Smooth muscle cell (in vitro differentiated cells): ENCODE measurements around the gene REX1BD. TPM values are rescaled to one million over a fixed set of nuclear protein-coding genes. Genes with fewer than 3 reads are reported as not detected.

Source experiments
- DNase-seq: peaks from one replicate; lab custom pipeline; 2025; ENCODE audit not compliant: unreplicated experiment; lab: John Stamatoyannopoulos, UW
- H2AFZ ChIP-seq: fragments of 200-600 bp; sonication (generic); 2 replicates; pipeline ENCODE4 v1.6.0; 2016; ENCODE audit warnings: antibody characterized with exemption, low read depth, mild to moderate bottlenecking
- H3F3A ChIP-seq: fragments of 200-600 bp; sonication (generic); 2 replicates; pipeline ENCODE4 v1.6.0; 2017; ENCODE audit warnings: antibody characterized with exemption, low read depth
- H3K27ac ChIP-seq: fragments of 200-600 bp; sonication (generic); 2 replicates; pipeline ENCODE4 v1.5.1; 2016; ENCODE audit warnings: low read depth, mild to moderate bottlenecking
- H3K27me3 ChIP-seq: fragments of 200-600 bp; sonication (generic); 2 replicates; pipeline ENCODE4 v1.6.1; 2016; ENCODE audit warnings: low read depth, mild to moderate bottlenecking
- H3K36me3 ChIP-seq: fragments of 200-600 bp; sonication (generic); 2 replicates; pipeline ENCODE4 v1.5.1; 2016; ENCODE audit warnings: low read depth
- H3K4me1 ChIP-seq: fragments of 200-600 bp; sonication (generic); 2 replicates; pipeline ENCODE4 v1.5.1; 2016; ENCODE audit warnings: low read depth
- H3K4me2 ChIP-seq: fragments of 200-600 bp; sonication (generic); 2 replicates; pipeline ENCODE4 v1.6.0; 2016; ENCODE audit warnings: mild to moderate bottlenecking
- H3K4me3 ChIP-seq: fragments of 200-600 bp; sonication (generic); 2 replicates; pipeline ENCODE4 v1.5.1; 2016; ENCODE audit warnings: mild to moderate bottlenecking
- H3K79me2 ChIP-seq: fragments of 200-600 bp; sonication (generic); 2 replicates; pipeline ENCODE4 v1.6.0; 2016; ENCODE audit warnings: low read depth, mild to moderate bottlenecking
- H3K9ac ChIP-seq: fragments of 200-600 bp; sonication (generic); 2 replicates; pipeline ENCODE4 v1.6.0; 2016; ENCODE audit warnings: low read depth
- H3K9me3 ChIP-seq: fragments of 200-600 bp; sonication (generic); replicated peaks from 2 replicates; pipeline ENCODE4 v1.5.1; 2016; ENCODE audit warnings: low read depth
- H4K20me1 ChIP-seq: fragments of 200-600 bp; sonication (generic); 2 replicates; pipeline ENCODE4 v1.6.0; 2016; ENCODE audit warnings: low read depth
- CTCF ChIP-seq: fragments of 200-600 bp; sonication (generic); IDR thresholded peaks from 2 replicates; pipeline ENCODE4 v1.5.1; 2017; ENCODE audit warnings: borderline replicate concordance, mild to moderate bottlenecking, antibody characterized with exemption; ENCODE audit not compliant: insufficient read depth, poor library complexity, severe bottlenecking
- WGBS: methylation state at CpG from one replicate; pipeline ENCODE4 v1.1.7; 2016; ENCODE audit warnings: low lambda C conversion rate; 5-methylcytosine and 5-hydroxymethylcytosine counted together
- polyA plus RNA-seq: library from polyadenylated mRNA; unstranded; fragments of >200 nt; fragmentation: Nextera tagmentation; extraction: Ambion mirVana; gene quantifications from 2 replicates; pipeline ENCODE4 v1.2.1, GENCODE V29; 2016
- total RNA-seq: library from RNA; depleted of rRNA; stranded (reverse); fragments of >200 nt; gene quantifications from 2 replicates; pipeline ENCODE4 v1.2.3, GENCODE V29; 2014

Gene REX1BD
- total and polyA plus RNA-seq, 2 experiments from 2014 or later = 69.6 to 117 TPM

DNA sequence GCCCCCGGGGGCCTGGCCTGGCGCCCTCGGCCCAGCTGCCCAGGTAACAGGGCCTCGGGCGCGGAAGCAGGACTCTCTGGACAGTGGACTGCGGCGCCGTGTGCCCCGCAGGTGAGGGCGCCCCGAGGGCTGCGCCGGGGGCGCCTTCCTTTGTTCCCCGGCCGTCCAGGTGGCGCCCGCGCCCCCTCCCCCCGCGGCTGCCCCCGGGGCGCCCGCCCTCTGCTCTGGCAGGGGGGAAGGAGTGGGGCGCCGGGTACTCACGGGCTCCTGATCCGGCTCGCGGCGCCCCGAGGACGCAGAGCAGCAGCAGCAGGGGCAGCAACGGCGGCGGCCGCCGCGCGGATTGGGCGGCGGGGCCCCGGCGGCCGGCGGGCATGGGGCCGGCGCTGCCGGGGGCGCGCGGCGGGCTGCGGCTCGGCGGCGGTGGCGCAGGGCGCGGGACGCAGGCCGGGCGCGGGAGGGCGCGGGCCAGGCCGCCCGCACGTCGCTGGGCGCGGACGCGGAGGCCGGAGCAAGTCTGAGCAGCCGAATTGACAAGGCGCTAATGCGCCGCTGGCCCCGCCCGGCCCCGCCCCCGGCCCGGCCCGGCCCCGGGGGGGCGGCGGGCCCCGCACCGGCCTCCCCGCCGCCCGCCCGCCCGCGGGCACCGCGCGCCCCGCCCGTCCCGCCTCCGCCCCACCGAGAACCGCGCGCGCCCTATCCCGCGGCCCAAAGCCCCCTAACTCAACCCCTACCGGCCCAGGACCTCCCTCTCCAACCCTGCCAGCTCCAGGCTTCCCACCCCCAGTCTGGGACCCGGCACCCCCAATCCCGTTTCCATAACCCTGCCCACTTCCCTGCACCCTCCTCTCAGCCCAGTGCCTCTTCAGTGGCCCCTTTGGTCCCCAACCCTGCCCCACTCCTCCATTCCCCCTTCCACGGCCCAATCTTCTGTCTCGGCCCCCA lies 18.0 kb downstream of the REX1BD start, which contains the start of gene CRLF1:
Gene CRLF1 (minus strand): TSS at position 519 of the 945 bp plus-strand sequence. CDS start 143 bp downstream, at position 376.
- H3K27ac ChIP-seq = no peak within 1 kb of the TSS
- DNase-seq = no peak
- no peak for TF ChIP-seq CTCF
- peaks cover 36% of the 10 kb centered on the region for H4K20me1 ChIP-seq
- no peaks in the 10 kb centered on the region for H3K9me3 ChIP-seq
- peaks cover 12% of the 10 kb centered on the region for H3F3A ChIP-seq
- 5% methylated on average over 12 of the region's 116 CpGs for WGBS
- peak within 1 kb of the TSS; percentile 91 for H3K4me2 ChIP-seq
- no peaks in the 10 kb centered on the region for H3K36me3 ChIP-seq
- H3K4me3 ChIP-seq = peak within 1 kb of the TSS; percentile 57
- H3K79me2 ChIP-seq = peaks cover 27% of the 10 kb centered on the region
- H3K27me3 ChIP-seq = peaks cover 62% of the 10 kb centered on the region
- no peak within 1 kb of the TSS for H3K9ac ChIP-seq
- H3K4me1 ChIP-seq = peaks cover 40% of the 10 kb centered on the region
- no peak within 1 kb of the TSS for H2AFZ ChIP-seq

DNA sequence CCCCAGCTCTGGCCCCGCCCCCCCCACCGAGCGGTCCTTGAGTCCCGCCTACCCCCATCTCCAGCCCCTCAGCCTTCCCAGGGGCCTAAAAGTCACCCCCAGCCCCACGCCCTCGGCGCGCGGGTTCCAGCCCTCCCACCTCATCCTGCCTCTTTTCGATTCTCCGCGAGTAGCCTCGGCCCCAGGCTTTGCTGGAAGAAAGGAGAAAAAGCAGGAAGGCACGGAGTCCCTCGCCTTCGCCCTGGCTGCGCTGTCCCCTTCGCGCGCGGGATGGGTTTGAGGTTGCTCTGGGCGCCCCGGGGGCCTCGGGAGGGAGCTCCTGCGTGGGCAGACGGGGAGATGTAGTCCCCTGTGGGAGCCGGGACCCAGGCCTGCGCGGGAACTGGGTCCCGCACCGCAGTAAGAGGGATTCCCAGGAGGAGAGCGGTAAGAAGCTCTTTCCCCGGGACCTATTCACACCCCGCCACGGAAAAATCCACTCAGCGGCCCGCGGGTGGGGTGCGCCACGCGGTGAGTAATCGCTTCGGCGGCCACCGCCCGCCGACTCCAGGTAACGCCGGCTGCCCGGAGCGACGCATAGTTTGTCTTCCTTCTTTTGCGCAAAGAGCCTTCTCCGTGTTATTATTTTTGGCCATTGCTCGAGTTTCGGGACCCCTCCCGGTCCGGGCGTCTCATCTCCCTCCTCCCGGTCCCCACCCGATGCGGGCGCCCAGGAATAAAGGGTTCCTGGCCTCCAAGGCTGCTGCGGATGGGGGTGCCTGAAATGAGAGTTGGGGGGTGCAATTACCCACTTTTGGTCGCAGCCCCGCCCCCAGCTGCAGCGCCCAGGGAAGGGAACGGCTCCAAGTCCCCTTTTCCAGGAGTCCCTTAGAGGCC lies 18.9 kb downstream of the REX1BD start:
- Histone ChIP-seq H3K4me2 (peak overlapping the region; percentile 91), H3K79me2 (peaks cover 18% of the 10 kb centered on the region), H3K9ac (no peak overlapping the region), H2AFZ (no peak overlapping the region), H3K27me3 (peaks cover 71% of the 10 kb centered on the region), H3F3A (peaks cover 12% of the 10 kb centered on the region), H3K4me3 (peak overlapping the region; percentile 45), H3K27ac (no peak overlapping the region), H3K4me1 (peaks cover 49% of the 10 kb centered on the region), H3K9me3 (no peaks in the 10 kb centered on the region), H3K36me3 (no peaks in the 10 kb centered on the region), H4K20me1 (peaks cover 26% of the 10 kb centered on the region)
- 4% methylated on average over 61 of the region's 68 CpGs for WGBS
- DNase-seq = no peak
- TF ChIP-seq CTCF = no peak

- H3K4me3 ChIP-seq = peak overlapping the region; percentile 45
- H3K9ac ChIP-seq = no peak overlapping the region
- H3K27me3 ChIP-seq = peaks cover 75% of the 10 kb centered on the region
- H3K79me2 ChIP-seq = peaks cover 12% of the 10 kb centered on the region
- no peaks in the 10 kb centered on the region for H3K36me3 ChIP-seq
- H3K9me3 ChIP-seq = no peaks in the 10 kb centered on the region
- WGBS = 50% methylated on average over 5 of the region's 5 CpGs
- no peak overlapping the region for H2AFZ ChIP-seq
- TF ChIP-seq CTCF = no peak
- peaks cover 20% of the 10 kb centered on the region for H4K20me1 ChIP-seq
- H3K4me2 ChIP-seq = peak overlapping the region; percentile 91
- no peak for DNase-seq
- peaks cover 12% of the 10 kb centered on the region for H3F3A ChIP-seq
- H3K4me1 ChIP-seq = peaks cover 54% of the 10 kb centered on the region
- no peak overlapping the region for H3K27ac ChIP-seq
These were observed 19.7 kb downstream of the REX1BD start for GRCh38 chr19:18608102-18608804.
